Peyer's patch (tissue), 4 donors: ENCODE data around the gene STOML1.

ENCODE experiments used
- CTCF ChIP-seq, 6 experiments: fragments of 450-650 bp in 4 of 6; fragments of 200-600 bp in 2 of 6; sonication (generic) in 1 of 6; IDR thresholded peaks; one replicate each; pipeline ENCODE4 v1.5.1; 2017 to 2019; ENCODE audit warnings: antibody characterized with exemption in 6 of 6, mild to moderate bottlenecking in 3 of 6, moderate library complexity in 1 of 6
- POLR2A ChIP-seq, 2 donors: fragments of 450-650 bp; IDR thresholded peaks; one replicate each; pipeline ENCODE4 v1.5.1; 2017; ENCODE audit warnings: antibody characterized with exemption in 2 of 2, mild to moderate bottlenecking in 2 of 2, moderate library complexity in 2 of 2

DNA sequence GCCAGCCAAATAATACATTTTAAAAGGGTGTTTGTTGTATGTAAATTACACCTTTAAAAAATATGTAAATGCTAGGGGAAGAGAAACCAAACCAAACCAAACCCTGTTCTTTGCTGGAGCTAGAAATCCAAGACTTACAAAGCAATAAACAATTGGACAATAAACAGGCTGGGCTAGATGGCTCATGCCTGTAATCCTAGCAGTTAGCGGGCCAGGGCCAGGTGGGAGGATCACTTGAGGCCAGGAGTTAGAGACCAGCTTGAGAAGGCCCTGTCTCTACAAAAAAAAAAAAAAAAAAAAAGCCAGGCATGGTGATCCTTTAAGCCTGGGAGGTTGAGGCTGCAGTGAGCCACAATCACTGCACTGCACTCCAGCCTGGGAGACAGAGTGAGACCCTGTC lies 12.5 kb downstream of the STOML1 start:
- no peak for TF ChIP-seq CTCF (IDR thresholded peaks at IDR 0.05)
- TF ChIP-seq POLR2A (IDR thresholded peaks at IDR 0.05) = no peak
